Heart right ventricle (tissue), 16 donors: ENCODE results near the gene MGLL. TPM values are rescaled to one million over a fixed set of nuclear protein-coding genes. Genes with fewer than 3 reads are reported as not detected.

Experiments
- ATAC-seq, 8 donors: fragments of 200-7000 bp; cut with Tn5 transposase; one replicate each; pipeline ENCODE4 v1.9.1; 2020; ENCODE audit warnings: mild to moderate bottlenecking in 8 of 8, moderate library complexity in 8 of 8, moderate number of reproducible peaks in 1 of 8
- DNase-seq, 2 donors: peaks; one replicate each; pipeline ENCODE4 v3.0.0-alpha.2; 2020
- H3K27ac ChIP-seq, 10 donors: fragments of 200-600 bp; sonication (generic) in 2 of 10; one replicate each; pipeline versions ENCODE4 v1.5.0 to v1.8.0; 2020 to 2022; ENCODE audit warnings: mild to moderate bottlenecking in 3 of 10
- H3K27me3 ChIP-seq, 7 donors: fragments of 200-600 bp; one replicate each; pipeline ENCODE4 v1.8.0; 2021 to 2022; ENCODE audit warnings: mild to moderate bottlenecking in 2 of 7
- H3K36me3 ChIP-seq, 9 donors: fragments of 200-600 bp; sonication (generic) in 1 of 9; one replicate each; pipeline versions ENCODE4 v1.5.0 to v1.8.0; 2020 to 2022; ENCODE audit warnings: mild to moderate bottlenecking in 2 of 9
- H3K4me1 ChIP-seq, 9 donors: fragments of 200-600 bp; sonication (generic) in 1 of 9; one replicate each; pipeline versions ENCODE4 v1.5.0 to v1.8.0; 2020 to 2022; ENCODE audit warnings: mild to moderate bottlenecking in 4 of 9
- H3K4me3 ChIP-seq, 10 donors: fragments of 200-600 bp; sonication (generic) in 2 of 10; one replicate each; pipeline versions ENCODE4 v1.5.0 to v1.8.0; 2020 to 2022; ENCODE audit warnings: mild to moderate bottlenecking in 7 of 10, moderate library complexity in 2 of 10
- H3K9me3 ChIP-seq, 11 donors: fragments of 200-600 bp in 10 of 11; sonication (generic) in 2 of 11; one replicate each; pipeline versions ENCODE4 v1.5.0 to v1.8.0; 2013 to 2022; ENCODE audit warnings: mild to moderate bottlenecking in 2 of 11, control low read depth in 1 of 11, moderate library complexity in 1 of 11
- WGBS, 2 donors: extraction: QIAGEN DNeasy Blood & Tissue Kit; methylation state at CpG; one replicate each; pipeline ENCODE4 v1.1.7; 2013; ENCODE audit warnings: inconsistent platforms in 1 of 2; 5-methylcytosine and 5-hydroxymethylcytosine counted together
- intact Hi-C, 10 donors: fragments of 100-400 bp; cut with DNase I; formaldehyde crosslinking; loops; one replicate each; pipeline versions ENCODE4 v1.11.1 to v1.14.2; 2022
- polyA plus RNA-seq, 2 donors: library from polyadenylated mRNA; stranded (reverse); fragments of 200-250 nt; gene quantifications; one replicate each; pipeline ENCODE4 v1.2.3, GENCODE V29; 2013
- total RNA-seq, 10 donors: library from RNA; stranded (reverse); fragmentation: NEBNext Ultra II Directional in 3 of 10; extraction: Animal tissue kit (Norgen Biotek cat#: 25700) in 3 of 10; gene quantifications; one replicate each; pipeline versions ENCODE4 v1.2.1 to v1.2.4, GENCODE V29; 2021 to 2023
- TF ChIP-seq, protein P1 (sequence below), 9 donors: fragments of 200-600 bp; sonication (generic) in 2 of 9; IDR thresholded peaks; one replicate each; pipeline versions ENCODE4 v1.5.0 to v1.8.0; 2021 to 2022; ENCODE audit warnings: antibody characterized with exemption in 9 of 9, mild to moderate bottlenecking in 5 of 9, moderate library complexity in 1 of 9
- donor health status: Arrhythmogenic right ventricular cardiomyopathy.
- donor health status: ischemic (EF 13 %, LVEDD 7.1; RV severe dilation, severe dysfunction).
- donor health status: healthy with polysubstance abuse.
- donor health status: DM: no; HTN: yes; CAD: no.
- donor health status: DM: no; HTN: no; CAD: no.
- donor health status: ischemic (EF 25% LVEDD 6.9; RV normal size, moderate dysfunction).
- donor health status: ischemic (EF 25% LVEDD 5.7; RV mildly dilated, moderate dysfunction).
- donor health status: healthy.
- donor health status: DM: yes; HTN: yes; CAD: no.
- donor health status: Ischemic cardiomyopathy.
- donor health status: ischemic (EF 35%, LVEDD 5.7; RV mildly dilated, moderate dysfunction).
- donor health status: nonischemic (EF 11% LVEDD 7.7; RV severe dilation, severe dysfunction).
- donor health status: DM: yes; HTN: yes; CAD: no.
- donor health status: PGD.
- donor health status: ischemic (EF 29% LVEDD 5.4; RV normal size, mild dysfunction).
- donor health status: nonischemic (EF 23%, LVEDD 6.1; RV moderate dilation, normal function).

Gene MGLL
- total and polyA plus RNA-seq, 12 donors: 35.7 to 103 (median 65.2) TPM

DNA sequence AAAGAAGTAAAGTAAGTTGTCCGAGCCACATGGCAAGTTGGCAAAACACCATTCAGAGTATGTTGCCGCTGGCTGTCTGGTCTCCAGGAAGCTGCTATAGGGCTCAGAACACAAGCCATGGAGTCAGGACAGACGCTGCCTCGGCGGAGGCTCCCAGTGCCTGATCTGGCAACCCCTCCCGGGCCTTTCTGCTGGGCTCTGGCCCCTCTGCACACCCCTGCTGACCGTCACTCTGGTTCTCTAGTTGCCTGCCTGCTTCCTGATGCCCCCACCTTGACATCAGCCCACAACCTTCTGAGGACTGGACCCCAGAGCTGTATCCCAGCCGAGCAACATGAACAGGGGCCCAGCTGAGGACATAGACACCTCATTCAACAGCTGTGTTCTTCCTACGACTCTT is 39.1 kb downstream of the MGLL start:
- TF ChIP-seq, protein P1, sequence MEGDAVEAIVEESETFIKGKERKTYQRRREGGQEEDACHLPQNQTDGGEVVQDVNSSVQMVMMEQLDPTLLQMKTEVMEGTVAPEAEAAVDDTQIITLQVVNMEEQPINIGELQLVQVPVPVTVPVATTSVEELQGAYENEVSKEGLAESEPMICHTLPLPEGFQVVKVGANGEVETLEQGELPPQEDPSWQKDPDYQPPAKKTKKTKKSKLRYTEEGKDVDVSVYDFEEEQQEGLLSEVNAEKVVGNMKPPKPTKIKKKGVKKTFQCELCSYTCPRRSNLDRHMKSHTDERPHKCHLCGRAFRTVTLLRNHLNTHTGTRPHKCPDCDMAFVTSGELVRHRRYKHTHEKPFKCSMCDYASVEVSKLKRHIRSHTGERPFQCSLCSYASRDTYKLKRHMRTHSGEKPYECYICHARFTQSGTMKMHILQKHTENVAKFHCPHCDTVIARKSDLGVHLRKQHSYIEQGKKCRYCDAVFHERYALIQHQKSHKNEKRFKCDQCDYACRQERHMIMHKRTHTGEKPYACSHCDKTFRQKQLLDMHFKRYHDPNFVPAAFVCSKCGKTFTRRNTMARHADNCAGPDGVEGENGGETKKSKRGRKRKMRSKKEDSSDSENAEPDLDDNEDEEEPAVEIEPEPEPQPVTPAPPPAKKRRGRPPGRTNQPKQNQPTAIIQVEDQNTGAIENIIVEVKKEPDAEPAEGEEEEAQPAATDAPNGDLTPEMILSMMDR (IDR thresholded peaks at IDR 0.05): no peak
- DNase-seq (no peak), ATAC-seq (no peak)
- peaks cover 0 to 69% (median 6%) of the 10 kb centered on the region in 9 donors for H3K36me3 ChIP-seq
- whole genome bisulfite sequencing, 2 donors: 75 to 80% methylated on average over 9 of the region's 9 CpGs
- H3K27me3 ChIP-seq: no peaks in the 10 kb centered on the region
- no peak overlapping the region for H3K4me3 ChIP-seq
- intact Hi-C loops: no loop called here
- H3K27ac ChIP-seq: peak overlapping the region in 5 of 10 donors; percentile 60 to 91 (median 74)
- peaks cover 36 to 99% (median 82%) of the 10 kb centered on the region in 9 donors for H3K4me1 ChIP-seq
- H3K9me3 ChIP-seq: no peaks in the 10 kb centered on the region

DNA sequence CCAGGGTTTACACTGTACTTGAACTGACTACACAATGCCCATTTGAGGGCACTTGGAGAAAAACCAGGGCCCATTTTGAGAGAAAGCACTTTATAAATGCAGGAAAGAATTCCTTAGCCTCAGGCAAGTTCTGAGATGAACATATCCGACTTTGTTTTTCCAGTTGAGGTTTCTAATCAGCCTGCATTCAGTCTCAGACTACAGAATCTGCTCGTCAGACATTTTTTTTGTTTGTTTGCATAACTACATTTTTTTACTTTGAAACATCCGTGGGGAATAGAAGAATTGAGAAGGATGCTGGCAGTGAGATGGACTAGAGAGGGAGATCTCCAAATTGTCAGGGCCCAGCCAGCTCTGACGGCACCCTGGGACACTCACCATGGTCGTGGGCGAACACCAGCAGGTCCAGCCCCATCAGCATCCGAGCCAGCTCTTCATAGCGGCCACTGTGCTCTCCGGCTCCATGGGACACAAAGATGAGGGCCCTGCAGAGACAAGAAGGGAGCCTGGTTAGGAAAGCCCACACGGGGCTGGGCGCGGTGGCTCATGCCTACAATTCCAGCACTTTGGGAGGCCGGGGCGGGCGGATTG is 40.8 kb downstream of the MGLL start:
- TF ChIP-seq, protein P1 (IDR thresholded peaks at IDR 0.05): no peak
- DNase-seq (peak in 1 of 2 donors; percentile 62), ATAC-seq (peak in 7 of 8 donors; percentile 10 to 72 (median 40))
- Histone ChIP-seq H3K4me3 (no peak overlapping the region), H3K9me3 (peaks cover 0 to 9% (median 4%) of the 10 kb centered on the region in 11 donors), H3K27me3 (no peaks in the 10 kb centered on the region), H3K27ac (peak overlapping the region in 9 of 10 donors; percentile 45 to 91 (median 59)), H3K36me3 (peaks cover 0 to 68% (median 6%) of the 10 kb centered on the region in 9 donors), H3K4me1 (peaks cover 22 to 99% (median 82%) of the 10 kb centered on the region in 9 donors)
- 57 to 67% methylated on average over 15 of the region's 15 CpGs for WGBS, 2 donors
- intact Hi-C loops: no loop called here

DNA sequence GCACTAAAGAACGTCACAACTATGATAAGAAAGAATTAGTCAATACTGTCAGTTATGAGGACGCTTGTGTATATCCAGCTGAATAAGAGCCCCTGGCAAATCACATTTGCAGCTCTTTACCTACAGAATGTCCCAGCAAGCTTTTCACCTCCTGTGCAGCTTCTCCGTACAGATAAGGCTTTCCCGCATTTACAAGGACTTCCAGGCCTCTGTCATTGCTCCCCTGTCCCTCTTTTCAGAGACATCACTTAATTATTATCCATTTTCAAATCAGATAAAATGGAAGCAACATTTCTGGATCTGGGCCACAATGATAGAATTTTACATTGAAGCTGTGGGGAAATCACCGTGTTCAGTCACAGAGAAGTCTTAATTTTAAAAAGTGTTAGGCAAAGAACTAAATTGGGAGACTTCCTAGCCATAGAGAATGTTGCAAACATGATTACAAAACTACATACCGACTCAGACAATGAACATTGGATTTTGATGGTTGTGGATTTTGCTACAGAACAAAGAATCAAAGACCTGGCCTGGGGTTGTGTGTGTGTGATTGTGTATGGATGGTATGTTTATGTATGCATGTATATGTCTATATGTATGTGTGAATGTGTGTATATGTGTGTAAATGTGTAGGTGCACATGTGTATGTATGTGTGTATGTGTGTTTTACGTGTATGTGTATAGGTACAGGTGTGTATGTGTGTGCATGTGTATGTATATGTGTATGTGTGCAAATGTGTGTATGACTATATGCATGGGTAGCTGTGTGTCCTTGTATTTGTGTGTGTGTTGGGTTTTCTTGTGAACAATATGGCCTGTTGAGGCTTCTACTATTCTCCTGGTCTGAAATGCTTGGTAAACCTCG is 41.5 kb downstream of the MGLL start:
- H3K4me3 ChIP-seq: no peak overlapping the region
- H3K4me1 ChIP-seq: peaks cover 25 to 99% (median 82%) of the 10 kb centered on the region in 9 donors
- peaks cover 0 to 69% (median 6%) of the 10 kb centered on the region in 9 donors for H3K36me3 ChIP-seq
- ATAC-seq (no peak), DNase-seq (no peak)
- TF ChIP-seq, protein P1 (IDR thresholded peaks at IDR 0.05): no peak
- H3K9me3 ChIP-seq: peaks cover 0 to 9% (median 4%) of the 10 kb centered on the region in 11 donors
- intact Hi-C loops: no loop called here
- WGBS, 2 donors: 76 to 84% methylated on average over 8 of the region's 8 CpGs
- H3K27me3 ChIP-seq: no peaks in the 10 kb centered on the region
- peak overlapping the region in 9 of 10 donors; percentile 45 to 91 (median 53) for H3K27ac ChIP-seq

DNA sequence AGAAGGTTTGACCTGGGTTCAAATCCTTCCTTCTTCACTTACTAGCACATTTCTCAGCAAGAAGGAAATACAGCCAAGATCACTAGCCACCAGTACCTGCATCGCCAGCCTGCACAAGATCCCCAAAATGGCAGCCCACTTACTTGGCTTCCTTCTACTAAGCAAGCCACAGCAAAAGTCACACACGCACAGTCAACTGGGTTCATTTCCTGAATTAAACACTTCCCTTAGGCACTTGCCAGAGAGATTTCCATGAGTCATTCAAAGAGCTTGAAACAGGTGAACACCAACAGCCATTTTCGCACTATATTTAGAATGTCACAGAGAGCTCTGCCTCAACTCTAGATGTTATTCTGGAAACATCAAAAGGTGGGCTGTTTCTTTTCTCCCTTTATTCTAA is 42.6 kb downstream of the MGLL start:
- Histone ChIP-seq H3K9me3 (peaks cover 0 to 9% (median 4%) of the 10 kb centered on the region in 11 donors), H3K36me3 (peaks cover 0 to 69% (median 6%) of the 10 kb centered on the region in 9 donors), H3K4me1 (peaks cover 26 to 99% (median 82%) of the 10 kb centered on the region in 9 donors), H3K4me3 (no peak overlapping the region), H3K27ac (peak overlapping the region in 8 of 10 donors; percentile 14 to 91 (median 51)), H3K27me3 (no peaks in the 10 kb centered on the region)
- intact Hi-C loops: no loop called here
- peak in 4 of 8 donors; percentile 18 to 39 (median 30) for ATAC-seq
- TF ChIP-seq, protein P1 (IDR thresholded peaks at IDR 0.05): no peak
- DNase-seq: no peak
- 62 to 72% methylated on average over 3 of the region's 3 CpGs for WGBS, 2 donors
